Loucy (cell line): ENCODE results near the gene RILP.
A peak's percentile ranks its signal among the peaks of the same experiment; 100 is the strongest.

Experiments
- H2AFZ ChIP-seq: fragments of 200-600 bp; sonication (generic); 2 replicates; pipeline ENCODE4 v1.6.0; 2016; ENCODE audit warnings: antibody characterized with exemption, mild to moderate bottlenecking, low read length, moderate library complexity
- H3F3A ChIP-seq: fragments of 200-600 bp; 2 replicates; pipeline ENCODE4 v1.6.0; 2016; ENCODE audit warnings: antibody characterized with exemption, low read depth, mild to moderate bottlenecking
- H3K27me3 ChIP-seq: fragments of 200-600 bp; sonication (generic); 2 replicates; pipeline ENCODE4 v1.6.1; 2014; ENCODE audit warnings: low read length, mild to moderate bottlenecking; ENCODE audit not compliant: insufficient read depth, poor library complexity, severe bottlenecking
- H3K36me3 ChIP-seq: fragments of 200-600 bp; sonication (generic); 2 replicates; pipeline ENCODE4 v1.6.1; 2016; ENCODE audit warnings: low read length; ENCODE audit not compliant: insufficient read depth
- H3K4me1 ChIP-seq: fragments of 200-600 bp; sonication (generic); 2 replicates; pipeline ENCODE4 v1.5.1; 2014; ENCODE audit warnings: low read length, mild to moderate bottlenecking; ENCODE audit not compliant: insufficient read depth, poor library complexity, severe bottlenecking
- H3K4me2 ChIP-seq: fragments of 200-600 bp; sonication (generic); 2 replicates; pipeline ENCODE4 v1.6.0; 2014; ENCODE audit warnings: antibody characterized with exemption, low read length, low read depth, mild to moderate bottlenecking; ENCODE audit not compliant: poor library complexity, severe bottlenecking
- H3K4me3 ChIP-seq: fragments of 200-600 bp; sonication (generic); 2 replicates; pipeline ENCODE4 v1.5.1; 2014; ENCODE audit warnings: low read length, mild to moderate bottlenecking, mixed read lengths; ENCODE audit not compliant: poor library complexity, severe bottlenecking
- H3K79me2 ChIP-seq: fragments of 200-600 bp; sonication (generic); 2 replicates; pipeline ENCODE4 v1.6.1; 2014; ENCODE audit warnings: low read length; ENCODE audit not compliant: insufficient read depth
- H3K9ac ChIP-seq: fragments of 200-600 bp; sonication (generic); 2 replicates; pipeline ENCODE4 v1.6.0; 2014; ENCODE audit warnings: mild to moderate bottlenecking, low read depth, low read length, moderate library complexity; ENCODE audit not compliant: poor library complexity, severe bottlenecking
- H3K9me2 ChIP-seq: fragments of 200-600 bp; sonication (generic); replicated peaks from 2 replicates; pipeline ENCODE4 v1.6.1; 2016; ENCODE audit warnings: low read depth, low read length, mixed read lengths
- H3K9me3 ChIP-seq: fragments of 200-600 bp; sonication (generic); 2 replicates; pipeline ENCODE4 v1.6.1; 2014; ENCODE audit warnings: mild to moderate bottlenecking, antibody characterized with exemption, low read length, low read depth; ENCODE audit not compliant: insufficient read depth
- H4K20me1 ChIP-seq: fragments of 200-600 bp; sonication (generic); 2 replicates; pipeline ENCODE4 v1.6.0; 2014; ENCODE audit warnings: antibody characterized with exemption, low read length, mild to moderate bottlenecking; ENCODE audit not compliant: insufficient read depth, poor library complexity, severe bottlenecking
- CTCF ChIP-seq: fragments of 200-600 bp; sonication (generic); conservative IDR thresholded peaks from 2 replicates; pipeline ENCODE4 v1.5.1; 2014; ENCODE audit warnings: mild to moderate bottlenecking, antibody characterized with exemption, low read length
- EZH2phosphoT487 ChIP-seq: fragments of 200-600 bp; IDR thresholded peaks from 2 replicates; pipeline ENCODE4 v1.6.1; 2018; ENCODE audit warnings: antibody characterized with exemption, mild to moderate bottlenecking, moderate library complexity, borderline replicate concordance

Gene RILP

GRCh38 chr17:1684378-1685189, 34.9 kb upstream of the RILP start, which contains the start of gene PRPF8:
Gene PRPF8 (minus strand): TSS chr17:1684867. CDS start chr17:1684571, 296 bp downstream.
- Histone ChIP-seq H3K9me2 (no peaks in the 10 kb centered on the region), H3F3A (no peaks in the 10 kb centered on the region), H3K4me3 (peak within 1 kb of the TSS; percentile 99), H3K9me3 (no peaks in the 10 kb centered on the region), H3K36me3 (peaks cover 26% of the 10 kb centered on the region; the same call in 1 of the 2 replicates), H3K9ac (peak within 1 kb of the TSS; percentile 93), H3K4me2 (peak within 1 kb of the TSS; percentile 100), H3K27me3 (no peaks in the 10 kb centered on the region), H3K79me2 (peaks cover 50% of the 10 kb centered on the region), H4K20me1 (peaks cover 48% of the 10 kb centered on the region), H3K4me1 (peaks cover 21% of the 10 kb centered on the region), H2AFZ (peak within 1 kb of the TSS; percentile 83)
- TF ChIP-seq EZH2phosphoT487, result no peak
- TF ChIP-seq CTCF, result no peak

- peaks cover 21% of the 10 kb centered on the region for H3K4me1 ChIP-seq
- H3K27me3 ChIP-seq, result no peaks in the 10 kb centered on the region
- peaks cover 37% of the 10 kb centered on the region; the same call in 1 of the 2 replicates for H3K36me3 ChIP-seq
- peak overlapping the region; percentile 99 for H3K4me3 ChIP-seq
- TF ChIP-seq CTCF, result no peak
- no peak for TF ChIP-seq EZH2phosphoT487
- H3K79me2 ChIP-seq, result peaks cover 61% of the 10 kb centered on the region
- H4K20me1 ChIP-seq, result peaks cover 60% of the 10 kb centered on the region
- peak overlapping the region; percentile 93 for H3K9ac ChIP-seq
- no peaks in the 10 kb centered on the region for H3K9me2 ChIP-seq
- H2AFZ ChIP-seq, result no peak overlapping the region
- H3K9me3 ChIP-seq, result no peaks in the 10 kb centered on the region
- no peaks in the 10 kb centered on the region for H3F3A ChIP-seq
- H3K4me2 ChIP-seq, result peak overlapping the region; percentile 100
Observed at GRCh38 chr17:1683459-1683858, 33.8 kb upstream of the RILP start.

- no peaks in the 10 kb centered on the region for H3F3A ChIP-seq
- H3K9me3 ChIP-seq, result no peaks in the 10 kb centered on the region
- no peak overlapping the region for H3K4me2 ChIP-seq
- peaks cover 40% of the 10 kb centered on the region for H4K20me1 ChIP-seq
- H3K27me3 ChIP-seq, result no peaks in the 10 kb centered on the region
- no peaks in the 10 kb centered on the region for H3K9me2 ChIP-seq
- peaks cover 4% of the 10 kb centered on the region for H3K4me1 ChIP-seq
- H3K4me3 ChIP-seq, result no peak overlapping the region
- peaks cover 95% of the 10 kb centered on the region for H3K36me3 ChIP-seq
- H2AFZ ChIP-seq, result no peak overlapping the region
- peaks cover 38% of the 10 kb centered on the region for H3K79me2 ChIP-seq
- no peak overlapping the region for H3K9ac ChIP-seq
- TF ChIP-seq CTCF (no peak), EZH2phosphoT487 (no peak)
Observed at GRCh38 chr17:1676401-1676800, 26.7 kb upstream of the RILP start.
